ENCODE results near the gene UBE3C.
"Not testable (repeated sequence)": the region's sequence is repeated elsewhere in the genome, so short reads cannot be mapped to it uniquely, and the experiment has no call there.

UBE3C gene

DNA sequence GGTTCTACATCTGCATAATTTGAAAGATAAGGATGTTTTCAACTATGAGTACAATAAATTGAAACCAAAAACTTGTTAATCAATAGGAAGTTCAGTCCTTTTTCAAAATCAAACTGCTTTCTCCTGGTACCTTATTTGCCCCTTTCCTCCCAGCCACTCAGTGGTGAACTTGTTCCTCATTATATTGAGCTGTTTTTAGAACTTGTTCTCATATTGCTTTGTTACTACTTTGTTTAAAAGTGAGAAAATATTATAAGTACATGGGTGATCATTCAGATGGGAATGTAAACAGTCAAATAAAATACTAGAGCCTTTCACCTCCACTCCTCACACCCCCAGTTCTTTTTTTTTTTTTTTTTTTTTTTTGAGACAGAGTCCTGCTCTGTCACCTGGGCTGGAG lies 17.2 kb downstream of the UBE3C start:
- no peak overlapping the region for H3K9ac ChIP-seq (ENCODE audit: low read length)
- H3K36me3 ChIP-seq (replicated peaks; ENCODE audit: low read depth, low read length) = peaks cover 19% of the 10 kb centered on the region
- H3K9me3 ChIP-seq (ENCODE audit: insufficient read depth, low read length) = no peaks in the 10 kb centered on the region

DNA sequence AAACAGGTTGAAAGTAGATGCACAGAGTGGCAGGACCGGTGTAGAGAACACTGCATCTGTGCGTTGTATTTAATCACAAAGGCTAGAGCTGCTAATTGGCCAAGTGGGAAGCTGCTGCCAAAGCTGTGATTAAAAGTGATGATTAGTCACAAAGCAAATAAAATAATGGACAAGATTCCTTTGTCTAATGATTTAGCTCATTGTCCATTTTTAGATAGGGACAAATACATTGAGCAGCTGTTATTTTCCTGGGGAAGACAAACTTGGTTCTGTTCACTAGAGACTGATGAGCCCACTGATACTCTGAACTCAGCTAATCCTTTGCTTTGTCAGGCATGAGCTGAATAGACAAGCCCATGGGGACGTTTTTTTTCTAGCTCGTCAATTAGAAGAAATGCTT lies 19.7 kb downstream of the UBE3C start:
- Histone ChIP-seq H4K20me1 (ENCODE audit: insufficient read depth, low read length) (peaks cover 64% of the 10 kb centered on the region), H3K9ac (ENCODE audit: low read length) (no peak overlapping the region)

More for the DNA sequence above, 17.2 kb downstream of the UBE3C start:
- H4K20me1 ChIP-seq (ENCODE audit: insufficient read depth, low read length) = peaks cover 86% of the 10 kb centered on the region
- H3K27ac ChIP-seq (ENCODE audit: low read length) = no peak overlapping the region
- H3K4me3 ChIP-seq (ENCODE audit: low read length) = no peak overlapping the region
- H2AFZ ChIP-seq (ENCODE audit: low read depth, low read length) = no peak overlapping the region
- peaks cover 100% of the 10 kb centered on the region for H3K79me2 ChIP-seq (ENCODE audit: low read length)
- H3K4me2 ChIP-seq (ENCODE audit: low read length) = no peak overlapping the region
- no peaks in the 10 kb centered on the region for H3K27me3 ChIP-seq (ENCODE audit: low read depth, low read length)
- TF ChIP-seq CTCF (IDR thresholded peaks at IDR 0.05; ENCODE audit: low read depth, low read length) = no peak
- no peak for TF ChIP-seq EZH2phosphoT487 (IDR thresholded peaks at IDR 0.05; ENCODE audit: low read depth)
- H3K4me1 ChIP-seq (ENCODE audit: low read length) = peaks cover 17% of the 10 kb centered on the region

DNA sequence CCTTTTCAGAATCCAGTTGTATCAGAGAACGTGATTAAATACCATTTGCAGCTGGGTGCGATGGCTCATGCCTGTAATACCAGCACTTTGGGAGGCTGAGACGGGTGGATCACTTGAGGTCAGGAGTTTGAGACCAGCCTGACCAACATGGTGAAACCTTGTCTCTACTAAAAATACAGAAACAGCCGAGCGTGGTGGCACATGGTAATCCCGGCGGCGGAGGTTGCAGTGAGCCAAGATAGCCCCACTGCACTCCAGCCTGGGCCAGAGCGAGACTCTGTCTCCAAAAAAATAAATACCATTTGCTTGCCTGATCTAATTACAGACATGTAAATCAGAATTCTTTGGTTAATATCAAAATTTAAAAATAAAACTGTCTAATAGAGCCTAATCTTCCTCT lies 20.8 kb downstream of the UBE3C start:
- H3K27me3 ChIP-seq (ENCODE audit: low read depth, low read length); H3K9me3 ChIP-seq (ENCODE audit: insufficient read depth, low read length); H3K9ac ChIP-seq (ENCODE audit: low read length); H3K4me2 ChIP-seq (ENCODE audit: low read length); H2AFZ ChIP-seq (ENCODE audit: low read depth, low read length); H3K27ac ChIP-seq (ENCODE audit: low read length); H3K4me3 ChIP-seq (ENCODE audit: low read length): not testable (repeated sequence)
- Histone ChIP-seq H4K20me1 (ENCODE audit: insufficient read depth, low read length) (peaks cover 54% of the 10 kb centered on the region), H3K79me2 (ENCODE audit: low read length) (peaks cover 99% of the 10 kb centered on the region), H3K4me1 (ENCODE audit: low read length) (peaks cover 12% of the 10 kb centered on the region), H3K36me3 (replicated peaks; ENCODE audit: low read depth, low read length) (peaks cover 12% of the 10 kb centered on the region)

More for the DNA sequence above, 19.7 kb downstream of the UBE3C start:
- no peak for TF ChIP-seq EZH2phosphoT487 (IDR thresholded peaks at IDR 0.05; ENCODE audit: low read depth)
- Histone ChIP-seq H3K27me3 (ENCODE audit: low read depth, low read length) (no peaks in the 10 kb centered on the region), H3K4me3 (ENCODE audit: low read length) (no peak overlapping the region), H3K4me1 (ENCODE audit: low read length) (peaks cover 17% of the 10 kb centered on the region), H3K4me2 (ENCODE audit: low read length) (no peak overlapping the region), H3K79me2 (ENCODE audit: low read length) (peaks cover 99% of the 10 kb centered on the region), H3K36me3 (replicated peaks; ENCODE audit: low read depth, low read length) (peaks cover 5% of the 10 kb centered on the region), H3K9me3 (ENCODE audit: insufficient read depth, low read length) (no peaks in the 10 kb centered on the region), H2AFZ (ENCODE audit: low read depth, low read length) (no peak overlapping the region), H3K27ac (ENCODE audit: low read length) (no peak overlapping the region)

GRCh38 chr7:157160433-157160832 lies 21.7 kb downstream of the UBE3C start:
- no peak for TF ChIP-seq CTCF (IDR thresholded peaks at IDR 0.05; ENCODE audit: low read depth, low read length)
- no peak for TF ChIP-seq EZH2phosphoT487 (IDR thresholded peaks at IDR 0.05; ENCODE audit: low read depth)
- peaks cover 4% of the 10 kb centered on the region; the same call in 1 of the 2 replicates for H3K4me1 ChIP-seq (ENCODE audit: low read length)
- H3K27ac ChIP-seq (ENCODE audit: low read length) = no peak overlapping the region
- H3K4me2 ChIP-seq (ENCODE audit: low read length) = no peak overlapping the region
- peaks cover 99% of the 10 kb centered on the region for H3K79me2 ChIP-seq (ENCODE audit: low read length)
- no peak overlapping the region for H3K9ac ChIP-seq (ENCODE audit: low read length)
- H3K36me3 ChIP-seq (replicated peaks; ENCODE audit: low read depth, low read length) = peaks cover 19% of the 10 kb centered on the region
- no peaks in the 10 kb centered on the region for H3K9me3 ChIP-seq (ENCODE audit: insufficient read depth, low read length)
- peaks cover 45% of the 10 kb centered on the region for H4K20me1 ChIP-seq (ENCODE audit: insufficient read depth, low read length)
- no peaks in the 10 kb centered on the region for H3K27me3 ChIP-seq (ENCODE audit: low read depth, low read length)
- H2AFZ ChIP-seq (ENCODE audit: low read depth, low read length) = no peak overlapping the region
- no peak overlapping the region for H3K4me3 ChIP-seq (ENCODE audit: low read length)

DNA sequence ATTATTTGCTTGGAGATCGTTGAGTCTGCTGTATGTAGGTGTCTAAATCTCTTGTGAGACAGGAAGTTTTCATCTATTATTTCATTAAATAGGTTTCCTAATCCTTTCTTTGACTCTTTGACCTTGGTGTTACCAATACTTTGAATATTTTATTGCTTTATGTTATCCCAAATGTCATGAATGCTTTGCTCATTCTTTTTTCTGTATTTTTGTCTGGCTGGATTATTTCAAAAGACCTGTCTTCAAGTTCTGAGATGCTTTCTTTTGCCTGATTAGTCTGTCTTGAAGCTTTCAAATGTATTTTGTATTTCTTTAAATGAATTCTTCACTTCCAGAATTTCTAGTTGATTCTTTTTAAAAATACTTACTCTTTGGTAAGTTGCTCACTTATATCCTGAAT lies 27.3 kb downstream of the UBE3C start:
- no peak overlapping the region for H3K9ac ChIP-seq (ENCODE audit: low read length)
- H3K36me3 ChIP-seq (replicated peaks; ENCODE audit: low read depth, low read length) = peaks cover 48% of the 10 kb centered on the region
- H3K79me2 ChIP-seq (ENCODE audit: low read length) = peaks cover 93% of the 10 kb centered on the region

More for the DNA sequence above, 27.3 kb downstream of the UBE3C start:
- H3K4me1 ChIP-seq (ENCODE audit: low read length) = no peaks in the 10 kb centered on the region
- TF ChIP-seq CTCF (IDR thresholded peaks at IDR 0.05; ENCODE audit: low read depth, low read length) (no peak), EZH2phosphoT487 (IDR thresholded peaks at IDR 0.05; ENCODE audit: low read depth) (no peak)
- H4K20me1 ChIP-seq (ENCODE audit: insufficient read depth, low read length) = peaks cover 5% of the 10 kb centered on the region
- H3K27me3 ChIP-seq (ENCODE audit: low read depth, low read length) = no peaks in the 10 kb centered on the region
- H2AFZ ChIP-seq (ENCODE audit: low read depth, low read length) = no peak overlapping the region
- no peak overlapping the region for H3K4me3 ChIP-seq (ENCODE audit: low read length)
- no peak overlapping the region for H3K27ac ChIP-seq (ENCODE audit: low read length)
- H3K9me3 ChIP-seq (ENCODE audit: insufficient read depth, low read length) = peaks cover 4% of the 10 kb centered on the region; the same call in 1 of the 2 replicates
- no peak overlapping the region for H3K4me2 ChIP-seq (ENCODE audit: low read length)
